ENCODE results near the gene ENTHD1.

ENTHD1 gene

DNA sequence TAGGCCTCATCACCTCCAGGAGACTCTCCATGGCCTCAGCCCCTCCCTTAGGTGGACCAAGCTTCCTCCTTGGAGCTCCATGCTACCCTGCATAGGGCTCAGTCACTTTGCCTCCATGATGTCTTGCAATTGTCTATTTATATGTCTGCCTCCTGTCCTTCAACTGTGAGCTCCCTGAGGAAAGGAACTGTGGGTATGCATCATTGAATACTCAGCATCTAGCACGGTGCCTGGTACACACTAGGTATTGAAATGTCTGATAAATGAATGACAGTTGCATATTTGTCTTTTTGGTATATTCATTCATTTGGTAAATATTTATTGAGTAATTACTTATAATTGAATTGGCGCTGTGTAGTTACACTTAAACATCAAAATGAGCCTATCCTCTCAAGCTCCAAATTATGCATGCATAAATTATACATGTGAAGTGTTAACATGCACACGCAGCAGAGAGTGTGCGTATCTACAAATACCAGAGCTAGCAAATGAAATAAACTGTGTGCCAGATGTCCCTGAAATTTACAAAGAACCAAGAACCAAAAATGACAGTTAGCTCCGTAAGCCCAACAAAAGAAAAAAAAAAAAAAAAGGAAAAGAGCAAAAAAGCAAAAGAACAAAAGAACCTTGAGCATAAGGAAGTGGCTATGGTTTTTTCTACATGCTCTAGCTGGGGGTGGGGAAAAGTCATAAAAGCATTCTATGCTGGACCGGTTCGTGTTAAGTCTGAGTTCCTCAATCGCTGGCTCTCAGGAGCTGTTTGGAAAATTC, 32.5 kb upstream of the ENTHD1 start:
- Histone ChIP-seq H3K4me3 (ENCODE audit: low read length in 2 of 2) (peak overlapping the region in 1 of 2 donors; percentile 42), H3K27me3 (ENCODE audit: control insufficient read depth in 2 of 2, insufficient read depth in 2 of 2, low read length in 2 of 2) (peaks cover 0 to 3% of the 10 kb centered on the region in 2 donors), H3K27ac (ENCODE audit: low read depth in 2 of 2, low read length in 2 of 2) (no peak overlapping the region), H3K4me1 (ENCODE audit: control insufficient read depth in 2 of 2, insufficient read depth in 2 of 2, low read length in 2 of 2) (peaks cover 0 to 15% of the 10 kb centered on the region in 2 donors), H3K9ac (ENCODE audit: low read depth in 1 of 2, low read length in 2 of 2) (no peak overlapping the region), H3K36me3 (ENCODE audit: control insufficient read depth in 2 of 2, insufficient read depth in 2 of 2, low read length in 2 of 2) (no peaks in the 10 kb centered on the region), H3K9me3 (ENCODE audit: control insufficient read depth in 2 of 2, low read length in 2 of 2) (no peaks in the 10 kb centered on the region)

DNA sequence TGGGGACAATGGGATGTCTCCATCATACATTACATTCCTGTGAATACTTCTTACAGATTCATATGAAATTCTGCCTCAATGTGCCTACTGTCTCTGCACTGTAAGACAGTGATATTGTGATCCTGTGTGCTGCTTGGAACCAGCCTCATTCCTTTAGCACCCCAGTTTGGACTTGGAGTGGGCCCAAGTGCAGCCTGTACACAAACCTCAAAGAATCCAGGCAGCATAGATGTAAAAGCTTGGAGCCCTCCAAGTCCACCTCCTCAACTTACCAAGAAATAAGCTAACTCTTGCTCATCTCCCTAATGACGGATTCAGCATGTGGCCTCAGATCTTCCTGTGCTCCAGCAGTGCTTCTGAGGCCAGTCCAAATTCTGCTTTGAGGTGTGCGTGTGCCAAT, 31.7 kb upstream of the ENTHD1 start:
- Histone ChIP-seq H3K27ac (ENCODE audit: low read depth in 2 of 2, low read length in 2 of 2) (no peak overlapping the region), H3K4me1 (ENCODE audit: control insufficient read depth in 2 of 2, insufficient read depth in 2 of 2, low read length in 2 of 2) (peaks cover 0 to 15% of the 10 kb centered on the region in 2 donors), H3K36me3 (ENCODE audit: control insufficient read depth in 2 of 2, insufficient read depth in 2 of 2, low read length in 2 of 2) (no peaks in the 10 kb centered on the region), H3K27me3 (ENCODE audit: control insufficient read depth in 2 of 2, insufficient read depth in 2 of 2, low read length in 2 of 2) (no peaks in the 10 kb centered on the region), H3K4me3 (ENCODE audit: low read length in 2 of 2) (no peak overlapping the region), H3K9ac (ENCODE audit: low read depth in 1 of 2, low read length in 2 of 2) (no peak overlapping the region), H3K9me3 (ENCODE audit: control insufficient read depth in 2 of 2, low read length in 2 of 2) (no peaks in the 10 kb centered on the region)

DNA sequence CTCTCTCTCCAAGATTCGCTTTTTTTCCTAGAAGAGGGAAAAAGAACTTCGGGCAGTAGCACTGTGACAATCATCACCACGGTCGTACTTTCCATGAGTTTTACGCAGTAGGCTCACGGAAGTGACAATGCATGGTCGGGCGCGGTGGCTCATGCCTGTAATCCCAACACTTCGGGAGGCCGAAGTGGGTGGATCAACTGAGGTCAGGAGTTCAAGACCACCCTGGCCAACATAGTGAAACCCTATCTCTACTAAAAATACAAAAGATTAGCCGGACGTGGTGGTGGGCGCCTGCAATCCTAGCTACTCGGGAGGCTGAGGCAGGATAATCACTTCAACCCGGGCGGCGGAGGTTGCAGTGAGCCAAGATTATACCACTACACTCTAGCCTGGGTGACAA, 30.7 kb upstream of the ENTHD1 start:
- Histone ChIP-seq H3K9ac (ENCODE audit: low read depth in 1 of 2, low read length in 2 of 2) (no peak overlapping the region), H3K36me3 (ENCODE audit: control insufficient read depth in 2 of 2, insufficient read depth in 2 of 2, low read length in 2 of 2) (no peaks in the 10 kb centered on the region), H3K4me1 (ENCODE audit: control insufficient read depth in 2 of 2, insufficient read depth in 2 of 2, low read length in 2 of 2) (peaks cover 0 to 13% of the 10 kb centered on the region in 2 donors), H3K9me3 (ENCODE audit: control insufficient read depth in 2 of 2, low read length in 2 of 2) (no peaks in the 10 kb centered on the region), H3K4me3 (ENCODE audit: low read length in 2 of 2) (no peak overlapping the region), H3K27me3 (ENCODE audit: control insufficient read depth in 2 of 2, insufficient read depth in 2 of 2, low read length in 2 of 2) (no peaks in the 10 kb centered on the region), H3K27ac (ENCODE audit: low read depth in 2 of 2, low read length in 2 of 2) (no peak overlapping the region)

DNA sequence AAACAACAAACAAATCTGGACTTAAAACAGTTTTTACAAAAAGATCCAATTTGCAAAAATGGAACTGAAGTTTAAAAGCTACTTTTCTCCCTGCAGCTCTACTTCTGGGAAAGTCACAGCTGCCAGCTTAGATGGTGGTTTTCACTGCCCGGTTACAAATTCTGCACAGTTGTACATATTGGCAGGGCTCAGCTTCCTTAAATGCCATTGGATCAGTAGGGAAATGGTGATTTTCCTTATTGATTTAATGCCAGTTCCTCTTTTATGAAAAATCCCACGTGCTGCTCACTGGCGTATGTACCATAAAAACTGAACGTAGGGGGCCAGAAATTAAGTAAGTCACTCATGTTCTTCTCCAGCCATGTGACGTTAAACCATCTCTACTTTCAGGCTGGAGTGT, 30.1 kb upstream of the ENTHD1 start:
- H3K4me1 ChIP-seq (ENCODE audit: control insufficient read depth in 2 of 2, insufficient read depth in 2 of 2, low read length in 2 of 2): peaks cover 0 to 9% of the 10 kb centered on the region in 2 donors
- no peaks in the 10 kb centered on the region for H3K27me3 ChIP-seq (ENCODE audit: control insufficient read depth in 2 of 2, insufficient read depth in 2 of 2, low read length in 2 of 2)
- H3K4me3 ChIP-seq (ENCODE audit: low read length in 2 of 2): no peak overlapping the region
- no peak overlapping the region for H3K9ac ChIP-seq (ENCODE audit: low read depth in 1 of 2, low read length in 2 of 2)
- H3K36me3 ChIP-seq (ENCODE audit: control insufficient read depth in 2 of 2, insufficient read depth in 2 of 2, low read length in 2 of 2): no peaks in the 10 kb centered on the region
- no peak overlapping the region for H3K27ac ChIP-seq (ENCODE audit: low read depth in 2 of 2, low read length in 2 of 2)
- H3K9me3 ChIP-seq (ENCODE audit: control insufficient read depth in 2 of 2, low read length in 2 of 2): no peaks in the 10 kb centered on the region

DNA sequence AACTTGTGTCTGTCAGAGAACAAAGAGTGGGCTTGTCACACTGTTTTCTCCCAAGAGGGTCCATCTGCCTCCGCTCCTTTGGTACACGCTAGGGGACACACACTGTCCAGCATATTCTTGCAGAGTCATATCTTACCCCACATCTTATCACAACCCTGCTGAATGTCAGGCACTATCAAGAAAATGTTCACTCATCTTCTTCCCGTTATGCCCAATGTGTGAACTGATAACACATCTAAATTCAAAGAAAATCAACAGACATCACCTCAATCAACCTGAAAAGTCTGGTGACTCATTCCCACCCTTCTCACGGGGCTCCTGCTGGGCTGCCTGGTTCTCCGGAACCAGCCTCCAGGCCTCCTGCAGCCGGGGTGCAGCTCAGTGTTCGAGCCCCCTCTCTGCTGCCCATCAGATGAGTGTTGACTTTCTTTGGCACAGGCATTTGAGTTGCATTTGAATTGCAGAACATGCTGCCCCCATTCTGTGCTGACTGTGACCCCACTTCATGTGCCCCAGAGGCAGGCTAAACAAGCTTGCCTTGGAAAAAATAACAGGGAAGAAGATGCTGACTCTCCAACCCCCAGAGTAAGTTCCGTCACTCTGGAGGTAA, 26.7 kb upstream of the ENTHD1 start:
- Histone ChIP-seq H3K4me1 (ENCODE audit: control insufficient read depth in 2 of 2, insufficient read depth in 2 of 2, low read length in 2 of 2) (no peaks in the 10 kb centered on the region), H3K9me3 (ENCODE audit: control insufficient read depth in 2 of 2, low read length in 2 of 2) (no peaks in the 10 kb centered on the region), H3K4me3 (ENCODE audit: low read length in 2 of 2) (no peak overlapping the region), H3K27me3 (ENCODE audit: control insufficient read depth in 2 of 2, insufficient read depth in 2 of 2, low read length in 2 of 2) (no peaks in the 10 kb centered on the region), H3K36me3 (ENCODE audit: control insufficient read depth in 2 of 2, insufficient read depth in 2 of 2, low read length in 2 of 2) (no peaks in the 10 kb centered on the region), H3K27ac (ENCODE audit: low read depth in 2 of 2, low read length in 2 of 2) (no peak overlapping the region), H3K9ac (ENCODE audit: low read depth in 1 of 2, low read length in 2 of 2) (no peak overlapping the region)

DNA sequence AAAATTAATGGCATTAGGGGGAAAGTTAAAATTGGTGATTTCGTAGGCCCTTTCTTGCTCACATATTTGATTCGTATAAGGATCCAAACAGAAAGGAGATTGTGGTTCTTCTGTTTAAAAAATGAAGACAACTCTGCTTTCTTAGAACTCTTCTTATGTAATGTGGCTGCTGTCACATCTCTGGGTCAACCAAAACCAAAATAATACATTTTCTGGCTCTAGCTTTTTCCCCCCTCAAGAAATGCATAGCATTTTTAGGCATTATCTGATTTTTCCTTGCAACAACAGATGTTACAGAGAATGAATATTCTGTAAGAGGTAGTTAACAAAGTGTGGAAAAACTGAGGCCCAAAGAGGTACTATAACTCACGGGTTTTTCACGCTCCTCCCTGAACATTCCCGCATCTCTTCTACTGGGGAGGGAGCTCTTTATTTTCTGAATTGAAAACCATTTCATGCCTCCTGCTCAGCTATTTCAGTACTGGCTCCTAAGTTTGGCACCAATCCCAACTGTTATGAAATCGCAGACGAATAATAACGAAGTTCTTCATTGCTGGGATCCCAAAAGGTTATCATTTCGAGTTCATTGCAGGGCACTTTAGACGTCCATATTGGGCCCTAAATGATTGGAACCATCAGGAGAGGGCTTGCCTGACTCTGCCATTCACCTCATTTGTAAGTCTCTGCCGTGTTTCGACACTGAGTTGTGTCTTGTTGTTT, 24.4 kb upstream of the ENTHD1 start:
- H3K4me3 ChIP-seq (ENCODE audit: low read length in 2 of 2): no peak overlapping the region
- H3K27ac ChIP-seq (ENCODE audit: low read depth in 2 of 2, low read length in 2 of 2): no peak overlapping the region
- H3K4me1 ChIP-seq (ENCODE audit: control insufficient read depth in 2 of 2, insufficient read depth in 2 of 2, low read length in 2 of 2): peaks cover 0 to 3% of the 10 kb centered on the region in 2 donors
- H3K9me3 ChIP-seq (ENCODE audit: control insufficient read depth in 2 of 2, low read length in 2 of 2): no peaks in the 10 kb centered on the region
- H3K27me3 ChIP-seq (ENCODE audit: control insufficient read depth in 2 of 2, insufficient read depth in 2 of 2, low read length in 2 of 2): no peaks in the 10 kb centered on the region
- H3K36me3 ChIP-seq (ENCODE audit: control insufficient read depth in 2 of 2, insufficient read depth in 2 of 2, low read length in 2 of 2): no peaks in the 10 kb centered on the region
- no peak overlapping the region for H3K9ac ChIP-seq (ENCODE audit: low read depth in 1 of 2, low read length in 2 of 2)

DNA sequence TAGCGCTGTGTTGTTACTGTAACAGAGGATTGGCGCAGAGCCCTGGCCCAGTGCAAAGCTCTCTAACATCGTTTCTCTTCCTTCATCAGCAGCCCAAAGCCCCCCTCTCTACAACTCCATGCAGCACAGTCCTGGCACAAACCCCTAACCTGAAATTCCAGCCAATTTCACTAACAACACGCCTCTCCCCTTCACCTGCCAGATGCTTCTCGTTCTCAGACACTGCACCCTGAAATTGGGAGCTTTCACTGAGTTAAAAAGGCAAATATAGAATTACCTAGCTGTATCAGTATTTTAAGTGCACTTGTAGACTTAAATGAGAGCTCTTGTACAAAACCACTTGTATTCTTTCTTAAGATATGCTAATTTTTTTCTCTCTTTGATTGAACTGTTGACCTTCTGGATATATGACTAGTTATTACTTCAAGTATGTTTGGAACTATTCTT, 23.7 kb upstream of the ENTHD1 start:
- Histone ChIP-seq H3K27me3 (ENCODE audit: control insufficient read depth in 2 of 2, insufficient read depth in 2 of 2, low read length in 2 of 2) (no peaks in the 10 kb centered on the region), H3K27ac (ENCODE audit: low read depth in 2 of 2, low read length in 2 of 2) (no peak overlapping the region)

DNA sequence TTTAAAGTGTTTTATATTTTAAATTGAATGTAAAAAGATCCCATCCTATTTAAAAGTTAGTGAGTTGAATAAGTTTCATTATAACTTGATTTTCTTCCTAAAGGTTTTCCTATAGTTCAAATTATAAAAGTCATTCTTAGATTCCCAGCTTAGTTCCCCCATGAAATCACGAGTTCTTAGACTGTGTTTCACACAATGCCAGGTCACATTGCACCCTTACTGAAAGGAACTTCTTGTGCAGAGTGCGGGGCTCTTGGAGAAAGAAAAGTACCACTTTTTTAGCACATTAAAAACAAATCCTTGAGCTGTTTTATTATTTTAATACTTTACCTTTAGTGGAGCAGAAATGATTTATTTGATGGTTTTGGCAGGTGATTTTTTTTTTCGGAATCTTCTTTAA, 22.9 kb upstream of the ENTHD1 start:
- no peak overlapping the region for H3K27ac ChIP-seq (ENCODE audit: low read depth in 2 of 2, low read length in 2 of 2)
- H3K27me3 ChIP-seq (ENCODE audit: control insufficient read depth in 2 of 2, insufficient read depth in 2 of 2, low read length in 2 of 2): no peaks in the 10 kb centered on the region
- peaks cover 0 to 3% of the 10 kb centered on the region in 2 donors for H3K4me1 ChIP-seq (ENCODE audit: control insufficient read depth in 2 of 2, insufficient read depth in 2 of 2, low read length in 2 of 2)

More for the DNA sequence above, 23.7 kb upstream of the ENTHD1 start:
- no peak overlapping the region for H3K4me3 ChIP-seq (ENCODE audit: low read length in 2 of 2)
- H3K4me1 ChIP-seq (ENCODE audit: control insufficient read depth in 2 of 2, insufficient read depth in 2 of 2, low read length in 2 of 2): peaks cover 0 to 3% of the 10 kb centered on the region in 2 donors
- no peaks in the 10 kb centered on the region for H3K9me3 ChIP-seq (ENCODE audit: control insufficient read depth in 2 of 2, low read length in 2 of 2)
- H3K9ac ChIP-seq (ENCODE audit: low read depth in 1 of 2, low read length in 2 of 2): no peak overlapping the region
- no peaks in the 10 kb centered on the region for H3K36me3 ChIP-seq (ENCODE audit: control insufficient read depth in 2 of 2, insufficient read depth in 2 of 2, low read length in 2 of 2)

DNA sequence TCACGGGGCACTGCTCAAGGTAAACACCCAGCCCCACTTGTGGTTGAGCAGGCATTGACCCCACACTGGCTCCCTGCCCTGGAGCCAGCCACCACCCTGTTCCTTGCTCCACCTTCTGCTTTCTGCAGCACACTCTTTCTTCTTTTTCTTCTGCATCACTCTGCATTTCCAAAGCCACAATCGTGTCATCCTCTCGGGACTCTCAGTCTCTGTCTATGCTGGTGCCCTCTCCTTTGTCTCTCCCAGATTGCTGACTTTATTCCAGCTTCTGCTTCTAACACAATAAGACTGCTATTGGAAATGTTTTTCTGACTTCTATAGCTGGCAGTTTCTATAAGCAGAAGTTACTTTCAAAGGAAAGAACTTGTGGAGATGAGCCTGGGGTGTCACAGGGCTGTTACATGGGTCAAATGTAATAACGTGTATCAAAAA, 21.8 kb upstream of the ENTHD1 start:
- Histone ChIP-seq H3K4me3 (ENCODE audit: low read length in 2 of 2) (no peak overlapping the region), H3K27me3 (ENCODE audit: control insufficient read depth in 2 of 2, insufficient read depth in 2 of 2, low read length in 2 of 2) (no peaks in the 10 kb centered on the region), H3K27ac (ENCODE audit: low read depth in 2 of 2, low read length in 2 of 2) (no peak overlapping the region), H3K36me3 (ENCODE audit: control insufficient read depth in 2 of 2, insufficient read depth in 2 of 2, low read length in 2 of 2) (no peaks in the 10 kb centered on the region), H3K4me1 (ENCODE audit: control insufficient read depth in 2 of 2, insufficient read depth in 2 of 2, low read length in 2 of 2) (peaks cover 0 to 3% of the 10 kb centered on the region in 2 donors), H3K9ac (ENCODE audit: low read depth in 1 of 2, low read length in 2 of 2) (no peak overlapping the region), H3K9me3 (ENCODE audit: control insufficient read depth in 2 of 2, low read length in 2 of 2) (no peaks in the 10 kb centered on the region)

More for the DNA sequence above, 22.9 kb upstream of the ENTHD1 start:
- H3K4me3 ChIP-seq (ENCODE audit: low read length in 2 of 2): no peak overlapping the region
- no peaks in the 10 kb centered on the region for H3K36me3 ChIP-seq (ENCODE audit: control insufficient read depth in 2 of 2, insufficient read depth in 2 of 2, low read length in 2 of 2)
- no peaks in the 10 kb centered on the region for H3K9me3 ChIP-seq (ENCODE audit: control insufficient read depth in 2 of 2, low read length in 2 of 2)
- H3K9ac ChIP-seq (ENCODE audit: low read depth in 1 of 2, low read length in 2 of 2): no peak overlapping the region

DNA sequence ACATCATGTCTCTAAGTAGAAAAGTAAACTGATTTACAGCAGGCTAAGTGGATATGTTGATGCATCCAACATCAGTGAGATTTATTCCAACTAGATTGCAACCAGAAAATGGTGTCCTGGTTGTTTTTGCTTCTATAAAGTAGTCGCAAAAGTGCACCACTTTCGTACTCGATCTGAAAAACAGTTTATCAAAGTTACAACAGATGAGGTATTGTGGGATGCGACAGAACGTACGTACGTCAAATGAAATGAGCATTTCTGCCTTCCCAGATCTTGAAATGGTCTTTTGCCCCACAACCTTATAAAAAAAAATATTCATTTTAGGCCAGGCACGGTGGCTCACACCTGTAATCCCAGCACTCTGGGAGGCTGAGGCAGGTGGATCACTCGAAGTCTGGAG, 21.0 kb upstream of the ENTHD1 start:
- H3K4me3 ChIP-seq (ENCODE audit: low read length in 2 of 2): no peak overlapping the region
- no peak overlapping the region for H3K9ac ChIP-seq (ENCODE audit: low read depth in 1 of 2, low read length in 2 of 2)
- no peaks in the 10 kb centered on the region for H3K27me3 ChIP-seq (ENCODE audit: control insufficient read depth in 2 of 2, insufficient read depth in 2 of 2, low read length in 2 of 2)
- no peaks in the 10 kb centered on the region for H3K9me3 ChIP-seq (ENCODE audit: control insufficient read depth in 2 of 2, low read length in 2 of 2)
- H3K4me1 ChIP-seq (ENCODE audit: control insufficient read depth in 2 of 2, insufficient read depth in 2 of 2, low read length in 2 of 2): peaks cover 0 to 3% of the 10 kb centered on the region in 2 donors
- no peak overlapping the region for H3K27ac ChIP-seq (ENCODE audit: low read depth in 2 of 2, low read length in 2 of 2)
- H3K36me3 ChIP-seq (ENCODE audit: control insufficient read depth in 2 of 2, insufficient read depth in 2 of 2, low read length in 2 of 2): no peaks in the 10 kb centered on the region

Data from mucosa of rectum (tissue), 2 donors.